Measurements from ENCODE around the gene CDK14.

CDK14 gene

GRCh38 chr7:91156316-91157185, 560.4 kb downstream of the CDK14 start:
- no peak for TF ChIP-seq FOXP2 (optimal IDR thresholded peaks at IDR 0.05; ENCODE audit: borderline replicate concordance, extremely low read depth, extremely low read length, insufficient read depth)
- TF ChIP-seq, protein P1, sequence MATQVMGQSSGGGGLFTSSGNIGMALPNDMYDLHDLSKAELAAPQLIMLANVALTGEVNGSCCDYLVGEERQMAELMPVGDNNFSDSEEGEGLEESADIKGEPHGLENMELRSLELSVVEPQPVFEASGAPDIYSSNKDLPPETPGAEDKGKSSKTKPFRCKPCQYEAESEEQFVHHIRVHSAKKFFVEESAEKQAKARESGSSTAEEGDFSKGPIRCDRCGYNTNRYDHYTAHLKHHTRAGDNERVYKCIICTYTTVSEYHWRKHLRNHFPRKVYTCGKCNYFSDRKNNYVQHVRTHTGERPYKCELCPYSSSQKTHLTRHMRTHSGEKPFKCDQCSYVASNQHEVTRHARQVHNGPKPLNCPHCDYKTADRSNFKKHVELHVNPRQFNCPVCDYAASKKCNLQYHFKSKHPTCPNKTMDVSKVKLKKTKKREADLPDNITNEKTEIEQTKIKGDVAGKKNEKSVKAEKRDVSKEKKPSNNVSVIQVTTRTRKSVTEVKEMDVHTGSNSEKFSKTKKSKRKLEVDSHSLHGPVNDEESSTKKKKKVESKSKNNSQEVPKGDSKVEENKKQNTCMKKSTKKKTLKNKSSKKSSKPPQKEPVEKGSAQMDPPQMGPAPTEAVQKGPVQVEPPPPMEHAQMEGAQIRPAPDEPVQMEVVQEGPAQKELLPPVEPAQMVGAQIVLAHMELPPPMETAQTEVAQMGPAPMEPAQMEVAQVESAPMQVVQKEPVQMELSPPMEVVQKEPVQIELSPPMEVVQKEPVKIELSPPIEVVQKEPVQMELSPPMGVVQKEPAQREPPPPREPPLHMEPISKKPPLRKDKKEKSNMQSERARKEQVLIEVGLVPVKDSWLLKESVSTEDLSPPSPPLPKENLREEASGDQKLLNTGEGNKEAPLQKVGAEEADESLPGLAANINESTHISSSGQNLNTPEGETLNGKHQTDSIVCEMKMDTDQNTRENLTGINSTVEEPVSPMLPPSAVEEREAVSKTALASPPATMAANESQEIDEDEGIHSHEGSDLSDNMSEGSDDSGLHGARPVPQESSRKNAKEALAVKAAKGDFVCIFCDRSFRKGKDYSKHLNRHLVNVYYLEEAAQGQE (IDR thresholded peaks at IDR 0.05; ENCODE audit: insufficient read depth in 1 of 2, low read depth in 2 of 2, low read length in 2 of 2): no peak
- TF ChIP-seq POLR2AphosphoS5 (IDR thresholded peaks at IDR 0.05; ENCODE audit: low read depth, low read length): no peak

- TF ChIP-seq SIN3A (IDR thresholded peaks at IDR 0.05; ENCODE audit: borderline replicate concordance, insufficient read depth, low read length) (no peak), TAF1 (IDR thresholded peaks at IDR 0.05; ENCODE audit: borderline replicate concordance, insufficient read depth, low read length) (no peak), FOXP2 (optimal IDR thresholded peaks at IDR 0.05; ENCODE audit: borderline replicate concordance, extremely low read depth, extremely low read length, insufficient read depth) (no peak), POLR2AphosphoS5 (IDR thresholded peaks at IDR 0.05; ENCODE audit: low read depth, low read length) (no peak)
- TF ChIP-seq, protein P1 (IDR thresholded peaks at IDR 0.05; ENCODE audit: insufficient read depth in 1 of 2, low read depth in 2 of 2, low read length in 2 of 2): no peak
These were observed 561.6 kb downstream of the CDK14 start for GRCh38 chr7:91157579-91158320.

DNA sequence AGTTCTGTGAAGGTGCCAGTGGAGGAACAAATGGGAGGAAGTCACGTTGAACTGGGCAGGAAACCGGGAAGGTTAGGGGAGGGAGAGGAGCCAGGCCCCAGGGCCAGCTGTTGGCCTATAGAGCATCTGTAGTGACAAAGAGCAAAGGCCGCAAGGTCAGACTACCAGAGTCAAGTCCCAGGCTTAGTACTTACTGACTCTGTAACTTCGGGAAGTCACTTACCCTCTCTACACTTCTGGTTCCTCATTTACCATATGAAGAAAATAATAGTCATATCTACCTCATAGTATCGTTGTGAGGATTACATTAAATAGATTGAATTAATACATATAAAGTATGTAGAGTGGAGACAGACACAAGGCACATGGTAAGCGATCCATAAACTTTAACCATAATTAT, 566.3 kb downstream of the CDK14 start:
- TF ChIP-seq, protein P1 (IDR thresholded peaks at IDR 0.05; ENCODE audit: insufficient read depth in 1 of 2, low read depth in 2 of 2, low read length in 2 of 2): no peak
- no peak for TF ChIP-seq TAF1 (IDR thresholded peaks at IDR 0.05; ENCODE audit: borderline replicate concordance, insufficient read depth, low read length)
- TF ChIP-seq POLR2AphosphoS5 (IDR thresholded peaks at IDR 0.05; ENCODE audit: low read depth, low read length): no peak
- TF ChIP-seq SIN3A (IDR thresholded peaks at IDR 0.05; ENCODE audit: borderline replicate concordance, insufficient read depth, low read length): no peak
- TF ChIP-seq FOXP2 (optimal IDR thresholded peaks at IDR 0.05; ENCODE audit: borderline replicate concordance, extremely low read depth, extremely low read length, insufficient read depth): no peak

GRCh38 chr7:91164506-91164905, 568.4 kb downstream of the CDK14 start:
- TF ChIP-seq FOXP2 (optimal IDR thresholded peaks at IDR 0.05; ENCODE audit: borderline replicate concordance, extremely low read depth, extremely low read length, insufficient read depth): no peak
- no peak for TF ChIP-seq TAF1 (IDR thresholded peaks at IDR 0.05; ENCODE audit: borderline replicate concordance, insufficient read depth, low read length)
- no peak for TF ChIP-seq SIN3A (IDR thresholded peaks at IDR 0.05; ENCODE audit: borderline replicate concordance, insufficient read depth, low read length)
- TF ChIP-seq POLR2AphosphoS5 (IDR thresholded peaks at IDR 0.05; ENCODE audit: low read depth, low read length): no peak
- TF ChIP-seq, protein P1 (IDR thresholded peaks at IDR 0.05; ENCODE audit: insufficient read depth in 1 of 2, low read depth in 2 of 2, low read length in 2 of 2): no peak

Measured in PFSK-1 (cell line).